SK-N-MC (cell line): ENCODE measurements around the gene TCF15.

ENCODE experiments used
- DNase-seq: peaks from one replicate; pipeline ENCODE4 v3.0.0-alpha.2; 2011; ENCODE audit warnings: low read depth, low spot score
- H3K27ac ChIP-seq: fragments of 200-600 bp; sonication (generic); 2 replicates; pipeline ENCODE4 v1.5.1; 2016; ENCODE audit warnings: mixed run types
- H3K36me3 ChIP-seq: fragments of 200-600 bp; sonication (generic); 2 replicates; pipeline ENCODE4 v1.6.1; 2017; ENCODE audit warnings: antibody characterized with exemption, low read length, mixed read lengths; ENCODE audit not compliant: insufficient read depth
- H3K4me3 ChIP-seq: fragments of 200-600 bp; sonication (generic); 2 replicates; pipeline ENCODE4 v1.5.1; 2016
- H3K9ac ChIP-seq: fragments of 200-600 bp; sonication (generic); 2 replicates; pipeline ENCODE4 v1.8.0; 2017; ENCODE audit warnings: mixed run types, mixed read lengths; ENCODE audit not compliant: insufficient read length
- H3K9me3 ChIP-seq: fragments of 200-600 bp; sonication (generic); 2 replicates; pipeline ENCODE4 v1.6.1; 2017; ENCODE audit warnings: low read depth, mild to moderate bottlenecking, antibody characterized with exemption, low read length, moderate library complexity, mixed read lengths
- EZH2 ChIP-seq: fragments of 200-600 bp; sonication (generic); IDR thresholded peaks from one replicate; pipeline ENCODE4 v1.6.1; 2017; ENCODE audit warnings: antibody characterized with exemption
- FOXP2 ChIP-seq: optimal IDR thresholded peaks from 2 replicates; pipeline ENCODE3; 2011; ENCODE audit warnings: mild to moderate bottlenecking, moderate library complexity; ENCODE audit not compliant: insufficient read depth; ENCODE audit errors: extremely low read length, control extremely low read depth
- POLR2AphosphoS5 ChIP-seq: IDR thresholded peaks from 2 replicates; pipeline ENCODE4 v1.6.1; 2012; ENCODE audit warnings: mild to moderate bottlenecking, low read depth, low read length, borderline replicate concordance

The TCF15 gene

GRCh38 chr20:621125-621756 lies 11.1 kb upstream of the TCF15 start:
- Histone ChIP-seq H3K9me3 (no peaks in the 10 kb centered on the region), H3K36me3 (no peaks in the 10 kb centered on the region), H3K4me3 (no peak overlapping the region), H3K27ac (no peak overlapping the region), H3K9ac (no peak overlapping the region)
- DNase-seq: no peak
- TF ChIP-seq POLR2AphosphoS5 (no peak), FOXP2 (no peak), EZH2 (no peak)

- no peak for DNase-seq
- no peaks in the 10 kb centered on the region for H3K9me3 ChIP-seq
- H3K36me3 ChIP-seq: no peaks in the 10 kb centered on the region
- no peak overlapping the region for H3K27ac ChIP-seq
- TF ChIP-seq POLR2AphosphoS5 (no peak), FOXP2 (no peak), EZH2 (no peak)
- no peak overlapping the region for H3K9ac ChIP-seq
- H3K4me3 ChIP-seq: no peak overlapping the region
These were observed 10.1 kb upstream of the TCF15 start for GRCh38 chr20:620246-620645.

- no peak overlapping the region for H3K9ac ChIP-seq
- TF ChIP-seq FOXP2 (no peak), EZH2 (no peak), POLR2AphosphoS5 (no peak)
- no peak overlapping the region for H3K4me3 ChIP-seq
- H3K9me3 ChIP-seq: no peaks in the 10 kb centered on the region
- no peak overlapping the region for H3K27ac ChIP-seq
- no peak for DNase-seq
- H3K36me3 ChIP-seq: no peaks in the 10 kb centered on the region
These were observed 8.9 kb upstream of the TCF15 start for GRCh38 chr20:618980-619379.

GRCh38 chr20:617934-618690 lies 8.0 kb upstream of the TCF15 start:
- Histone ChIP-seq H3K4me3 (no peak overlapping the region), H3K27ac (no peak overlapping the region), H3K9ac (no peak overlapping the region), H3K9me3 (no peaks in the 10 kb centered on the region), H3K36me3 (no peaks in the 10 kb centered on the region)
- TF ChIP-seq EZH2 (no peak), POLR2AphosphoS5 (no peak), FOXP2 (no peak)
- DNase-seq: no peak

GRCh38 chr20:615514-615913 lies 5.4 kb upstream of the TCF15 start:
- Histone ChIP-seq H3K27ac (no peak overlapping the region), H3K4me3 (no peak overlapping the region), H3K9ac (no peak overlapping the region), H3K36me3 (no peaks in the 10 kb centered on the region), H3K9me3 (no peaks in the 10 kb centered on the region)
- no peak for DNase-seq
- TF ChIP-seq EZH2: no peak
- TF ChIP-seq POLR2AphosphoS5: no peak
- no peak for TF ChIP-seq FOXP2

- Histone ChIP-seq H3K9ac (no peak overlapping the region), H3K9me3 (no peaks in the 10 kb centered on the region), H3K36me3 (no peaks in the 10 kb centered on the region), H3K4me3 (0 out of 2 replicates have a peak overlapping the region, but pooled peaks have one; percentile 14), H3K27ac (no peak overlapping the region)
- no peak for DNase-seq
- TF ChIP-seq FOXP2 (no peak), POLR2AphosphoS5 (no peak), EZH2 (no peak)
These were observed 1.7 kb upstream of the TCF15 start for GRCh38 chr20:611843-612185.

GRCh38 chr20:611047-611842 lies 1.1 kb upstream of the TCF15 start:
- no peak for DNase-seq

GRCh38 chr20:609371-609964 lies 641 bp downstream of the TCF15 start:
- no peak for DNase-seq
- H3K27ac ChIP-seq: no peak overlapping the region
- H3K4me3 ChIP-seq: peak overlapping the region; percentile 71
- TF ChIP-seq EZH2 (no peak), FOXP2 (no peak), POLR2AphosphoS5 (no peak)
- no peak overlapping the region for H3K9ac ChIP-seq
- H3K9me3 ChIP-seq: no peaks in the 10 kb centered on the region
- H3K36me3 ChIP-seq: no peaks in the 10 kb centered on the region

More at GRCh38 chr20:611047-611842, 1.1 kb upstream of the TCF15 start:
- Histone ChIP-seq H3K4me3 (0 out of 2 replicates have a peak overlapping the region, but pooled peaks have one; percentile 14), H3K27ac (no peak overlapping the region), H3K36me3 (no peaks in the 10 kb centered on the region), H3K9ac (no peak overlapping the region), H3K9me3 (no peaks in the 10 kb centered on the region)
- TF ChIP-seq FOXP2 (no peak), POLR2AphosphoS5 (no peak), EZH2 (no peak)
